Stimulated activated CD8-positive, alpha-beta memory T cell treated with anti-CD3 and anti-CD28 coated beads, Interleukin-2, amount 100 ng/mL, for 48 hours (primary cell): ENCODE measurements around the gene CARD18.

Experiments used
- DNase-seq, 2 donors: peaks; one replicate each; pipeline ENCODE4 v3.0.0-alpha.2; 2020; ENCODE audit warnings: low read depth in 2 of 2

CARD18 gene, protein sequence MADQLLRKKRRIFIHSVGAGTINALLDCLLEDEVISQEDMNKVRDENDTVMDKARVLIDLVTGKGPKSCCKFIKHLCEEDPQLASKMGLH

DNA sequence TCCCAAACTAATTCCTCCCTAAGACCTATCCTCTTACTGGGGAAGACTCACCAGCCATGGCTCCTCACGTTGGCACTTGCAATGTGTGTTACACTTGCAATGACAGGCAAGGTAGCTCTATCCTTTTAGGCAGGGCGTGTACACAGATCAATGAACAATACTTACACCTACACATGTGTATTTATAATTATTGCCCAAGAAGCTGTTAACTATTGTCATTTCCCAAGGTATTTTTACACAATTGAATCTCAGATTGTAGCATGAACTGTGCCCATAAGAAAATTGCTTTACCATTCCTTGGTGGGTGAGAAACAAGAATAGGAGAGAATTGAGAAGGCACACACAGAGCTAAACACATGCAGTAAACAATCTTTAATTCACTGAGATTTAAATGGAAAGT is at the start of gene CARD18:
TSS of gene CARD18 (minus strand) at position 101 of the 400 bp plus-strand sequence. CDS start at position 58, 43 bp downstream.
- DNase-seq: no peak

DNA sequence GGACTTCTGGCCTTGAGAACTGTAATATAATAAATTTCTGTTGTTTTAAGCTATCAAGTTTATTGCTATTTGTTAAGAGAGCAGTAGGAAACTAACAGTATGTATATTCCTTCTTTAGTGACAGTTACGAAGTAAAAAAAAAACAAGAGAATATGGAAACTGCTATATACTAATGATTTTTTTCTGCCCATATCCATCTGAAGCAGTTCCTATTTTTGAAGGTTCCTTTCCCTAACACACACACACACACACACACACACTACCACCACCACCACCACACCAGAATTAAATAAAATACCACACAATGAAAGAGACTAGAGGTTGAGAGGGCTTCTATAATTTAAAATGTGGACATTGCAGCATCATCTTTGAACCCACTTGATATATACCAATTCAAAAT is 44.4 kb upstream of the CARD18 start:
- no peak for DNase-seq

- DNase-seq: no peak
Observed at GRCh38 chr11:105183426-105183825, 43.9 kb upstream of the CARD18 start.

GRCh38 chr11:105181521-105181920 is 42.0 kb upstream of the CARD18 start:
- no peak for DNase-seq

- no peak for DNase-seq
Observed at GRCh38 chr11:105181100-105181499, 41.5 kb upstream of the CARD18 start.

- no peak for DNase-seq
Observed at GRCh38 chr11:105179542-105180278, 40.1 kb upstream of the CARD18 start.

DNA sequence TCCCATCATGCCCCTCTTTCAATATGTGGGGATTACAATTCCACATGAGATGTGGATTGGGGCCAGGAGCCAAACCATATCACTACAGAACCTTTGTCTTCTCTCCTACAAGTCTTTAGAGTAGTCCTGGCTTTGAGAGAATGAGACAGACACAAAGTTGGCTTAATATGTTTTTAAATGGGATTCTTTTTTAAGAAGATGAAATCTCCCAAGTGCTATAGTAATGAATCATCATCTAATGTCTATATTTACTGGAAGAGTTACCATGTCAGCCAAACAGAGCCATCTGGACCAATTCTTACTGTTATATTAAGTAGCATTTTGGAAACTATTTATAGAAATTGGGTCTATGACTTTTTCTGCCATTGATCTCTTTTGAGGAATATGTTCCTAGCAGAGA is 38.1 kb upstream of the CARD18 start:
- DNase-seq: no peak

DNA sequence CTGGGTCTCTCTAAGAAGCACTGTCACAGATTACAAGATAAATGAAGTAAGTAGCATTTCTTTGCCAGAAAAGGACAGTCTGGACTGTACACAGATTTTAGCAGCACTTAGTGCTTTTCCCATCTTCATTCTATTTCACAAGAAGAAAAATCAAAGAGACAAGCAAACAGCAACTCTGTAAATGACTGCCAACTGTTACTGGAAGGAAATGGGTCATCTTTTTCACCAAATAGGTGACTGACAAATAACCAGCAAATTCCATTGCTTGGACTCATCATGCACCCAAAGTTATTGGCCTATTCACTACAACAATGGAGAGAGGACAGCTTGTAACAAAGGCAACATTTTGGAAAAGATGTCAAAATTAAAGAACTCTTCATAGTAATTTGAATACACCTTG is 28.9 kb upstream of the CARD18 start:
- DNase-seq: no peak

GRCh38 chr11:105167244-105167643 is 27.7 kb upstream of the CARD18 start:
- no peak for DNase-seq

DNA sequence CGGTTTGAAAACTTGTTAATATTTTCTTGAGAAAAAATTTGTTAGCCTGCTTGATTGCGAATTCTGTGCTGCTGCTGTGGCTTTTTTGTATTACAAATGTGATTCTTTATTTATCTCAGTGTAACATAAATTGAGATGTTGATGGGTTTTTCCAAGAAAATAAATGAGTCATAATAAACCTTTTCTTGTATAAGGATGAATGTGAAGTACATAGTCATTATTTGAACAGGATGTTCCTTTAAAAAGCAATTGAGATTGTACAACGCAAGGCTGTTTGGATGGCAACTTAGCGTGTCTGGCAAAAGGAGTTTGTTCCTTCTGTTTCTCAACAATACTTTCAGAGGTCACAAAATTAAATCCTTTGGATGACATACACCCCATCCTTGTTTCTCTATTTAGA is 24.6 kb upstream of the CARD18 start:
- DNase-seq: no peak

DNA sequence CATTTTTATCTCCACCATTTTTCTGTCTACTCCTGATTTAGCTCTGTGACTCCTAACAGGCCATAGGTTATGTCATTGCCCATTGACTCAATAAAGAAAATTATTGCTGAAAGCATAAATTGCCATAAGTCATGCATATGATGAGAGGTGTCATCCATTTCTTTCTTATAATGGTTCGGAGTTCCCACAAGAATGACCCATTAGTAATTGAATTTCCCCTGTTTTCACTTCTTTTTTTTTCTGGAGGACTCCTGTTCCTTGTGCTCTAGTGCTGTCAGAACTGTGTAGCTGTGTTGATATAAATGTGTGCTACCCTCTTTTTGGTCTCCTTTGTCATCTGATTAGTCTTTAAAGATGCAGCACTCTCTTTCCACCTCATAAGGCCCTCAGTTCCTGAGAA is 22.9 kb upstream of the CARD18 start:
- DNase-seq: no peak

- no peak for DNase-seq
Observed at GRCh38 chr11:105158436-105158835, 18.9 kb upstream of the CARD18 start.

- DNase-seq: no peak
Observed at GRCh38 chr11:105156720-105157119, 17.2 kb upstream of the CARD18 start.

DNA sequence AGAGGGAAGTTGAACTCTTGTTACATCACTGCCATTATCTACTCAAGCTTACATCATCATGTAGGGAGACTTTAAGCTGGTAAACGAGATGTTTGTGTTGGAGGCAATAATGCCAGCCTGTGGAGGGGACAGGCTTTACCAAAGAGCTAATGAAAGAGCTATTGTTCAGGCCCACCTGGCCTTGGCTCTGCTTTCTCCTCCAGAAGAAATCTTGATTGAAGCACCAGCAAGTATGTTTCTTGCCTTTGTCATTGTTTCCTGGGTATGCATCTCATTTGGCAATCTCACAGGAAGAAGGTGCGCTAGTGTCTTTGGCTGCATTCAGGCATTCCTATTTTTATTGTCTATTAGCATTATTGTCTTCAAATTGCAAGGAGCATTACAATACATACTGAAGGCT is 16.7 kb upstream of the CARD18 start:
- DNase-seq: no peak

DNA sequence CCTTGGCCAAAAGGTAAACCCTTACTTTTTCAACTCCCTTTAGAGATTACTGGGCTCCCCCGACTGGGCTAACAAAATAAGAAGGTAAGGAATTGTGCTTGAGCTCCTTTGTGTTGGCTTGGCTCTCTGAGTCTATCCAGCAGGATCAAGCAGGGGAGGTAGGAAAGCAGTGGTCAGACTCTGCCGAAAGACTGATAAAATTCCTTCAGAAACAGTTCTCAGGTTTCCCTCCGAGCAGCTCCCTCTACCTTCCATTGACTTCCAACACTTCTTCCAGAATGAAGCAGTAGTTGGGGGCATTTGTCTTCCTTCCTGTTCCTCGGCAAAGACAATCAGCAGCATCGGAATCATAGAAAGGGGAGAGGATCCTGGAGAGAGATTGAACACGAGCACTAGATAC is 16.1 kb upstream of the CARD18 start:
- DNase-seq: no peak

- DNase-seq: no peak
Observed at GRCh38 chr11:105153392-105153791, 13.8 kb upstream of the CARD18 start.

DNA sequence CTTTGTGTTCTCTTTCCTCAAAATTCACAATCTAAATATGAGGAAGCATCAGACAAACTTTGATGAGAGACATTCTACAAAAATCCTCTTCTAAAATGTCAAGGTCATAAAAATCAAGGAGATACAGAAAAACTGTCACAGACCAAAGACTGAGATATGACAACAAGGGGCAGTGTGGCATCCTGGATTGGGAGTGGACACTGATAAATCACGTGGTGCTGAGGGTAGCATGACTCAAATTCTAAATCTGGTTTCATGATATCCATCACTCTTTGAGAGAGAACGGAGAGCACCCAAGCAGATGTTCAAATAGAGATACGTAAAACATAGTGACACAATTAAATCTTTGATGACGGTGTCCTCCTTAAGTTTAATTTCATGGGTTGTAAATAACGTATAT is 13.0 kb upstream of the CARD18 start:
- no peak for DNase-seq

- no peak for DNase-seq
Observed at GRCh38 chr11:105152021-105152512, 12.5 kb upstream of the CARD18 start.

GRCh38 chr11:105149477-105149876 is 9.9 kb upstream of the CARD18 start:
- no peak for DNase-seq

GRCh38 chr11:105148241-105148640 is 8.7 kb upstream of the CARD18 start:
- no peak for DNase-seq

GRCh38 chr11:105144887-105145286 is 5.3 kb upstream of the CARD18 start:
- DNase-seq: no peak

DNA sequence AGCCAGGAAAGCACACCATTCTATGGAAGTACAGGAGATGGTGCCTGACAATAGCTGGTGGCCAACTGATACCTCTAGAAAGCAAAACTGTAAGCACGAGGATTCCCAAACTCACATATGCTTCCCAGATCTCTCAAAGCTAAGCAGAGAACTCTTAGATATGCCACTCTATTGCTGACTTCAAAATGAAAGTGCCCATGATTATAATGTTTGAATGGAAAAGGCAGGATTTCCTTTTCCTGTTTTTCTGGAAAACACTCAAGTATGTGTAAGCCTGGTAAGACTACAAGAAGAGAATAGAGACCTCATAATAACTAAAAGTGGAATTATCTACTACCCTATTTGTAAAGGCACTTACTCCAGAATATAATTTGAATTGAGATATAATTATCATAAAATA is 2.6 kb upstream of the CARD18 start:
- no peak for DNase-seq

DNA sequence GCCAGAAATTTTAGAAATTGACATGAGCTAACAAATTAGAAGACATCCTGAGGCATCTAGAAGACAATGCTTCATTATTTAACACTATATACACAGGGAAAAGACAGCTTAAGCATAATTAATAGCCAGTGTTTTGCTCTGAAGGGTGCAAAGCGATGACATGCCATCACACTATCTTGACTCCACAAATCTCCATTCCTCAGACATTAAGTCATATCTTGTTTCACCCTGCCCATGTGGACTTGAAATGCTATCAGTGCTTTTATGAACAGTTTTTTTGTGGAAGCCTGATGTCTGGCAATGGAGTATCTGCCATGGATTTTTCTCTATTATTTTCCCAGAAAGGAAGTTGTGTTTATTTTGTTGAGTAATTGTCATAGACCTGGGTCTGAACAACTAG is 2.3 kb downstream of the CARD18 start:
- no peak for DNase-seq

GRCh38 chr11:105135883-105136282 is 3.7 kb downstream of the CARD18 start:
- DNase-seq: no peak
